Neural cell (in vitro differentiated cells): ENCODE data around the gene TMEM115. TPM values are rescaled to one million over a fixed set of nuclear protein-coding genes. Genes with fewer than 3 reads are reported as not detected.

ENCODE experiments used
- H2AFZ ChIP-seq: fragments of 200-600, 300-800 bp; sonication (generic), shearing (Covaris generic); 2 replicates; pipeline ENCODE4 v1.6.0; 2014; ENCODE audit warnings: low read depth, mild to moderate bottlenecking, antibody characterized with exemption, low read length, moderate library complexity
- H3F3A ChIP-seq: fragments of 200-600 bp; shearing (Covaris generic); 2 replicates; pipeline ENCODE4 v1.6.1; 2016; ENCODE audit warnings: mild to moderate bottlenecking, moderate library complexity, mixed read lengths, antibody characterized with exemption, low read length; ENCODE audit not compliant: insufficient read depth, poor library complexity, severe bottlenecking
- H3K27ac ChIP-seq: fragments of 200-600, 300-800 bp; sonication (generic), shearing (Covaris generic); 2 replicates; pipeline ENCODE4 v1.5.1; 2014; ENCODE audit warnings: mild to moderate bottlenecking, low read length, moderate library complexity
- H3K27me3 ChIP-seq: fragments of 300-800, 200-600 bp; sonication (generic), shearing (Covaris generic); 2 replicates; pipeline ENCODE4 v1.6.0; 2014; ENCODE audit warnings: mild to moderate bottlenecking, low read depth, low read length, moderate library complexity; ENCODE audit not compliant: insufficient read depth
- H3K36me3 ChIP-seq: fragments of 300-800, 200-600 bp; sonication (generic), shearing (Covaris generic); 2 replicates; pipeline ENCODE4 v1.5.1; 2014; ENCODE audit warnings: mild to moderate bottlenecking, antibody characterized with exemption, low read length, moderate library complexity; ENCODE audit not compliant: insufficient read depth
- H3K4me2 ChIP-seq: fragments of 300-800, 200-600 bp; sonication (generic), shearing (Covaris generic); 2 replicates; pipeline ENCODE4 v1.6.0; 2014; ENCODE audit warnings: mild to moderate bottlenecking, low read length
- H3K4me3 ChIP-seq: fragments of 300-800, 200-600 bp; sonication (generic), shearing (Covaris generic); 2 replicates; pipeline ENCODE4 v1.5.1; 2014; ENCODE audit warnings: mild to moderate bottlenecking, low read length, moderate library complexity
- H3K79me2 ChIP-seq: fragments of 200-600 bp; shearing (Covaris generic); replicated peaks from 2 replicates; pipeline ENCODE4 v1.6.0; 2014; ENCODE audit warnings: mild to moderate bottlenecking, low read length, moderate library complexity; ENCODE audit not compliant: insufficient read depth
- H3K9ac ChIP-seq: fragments of 300-800, 200-600 bp; sonication (generic), shearing (Covaris generic); 2 replicates; pipeline ENCODE4 v1.6.1; 2016; ENCODE audit warnings: mild to moderate bottlenecking, low read length, mixed read lengths
- H3K9me2 ChIP-seq: fragments of 200-600 bp; shearing (Covaris generic); 2 replicates; pipeline ENCODE4 v1.6.1; 2016; ENCODE audit warnings: mild to moderate bottlenecking, low read length, mixed read lengths; ENCODE audit not compliant: insufficient read depth
- H3K9me3 ChIP-seq: fragments of 200-600, 300-800 bp; sonication (generic), shearing (Covaris generic); 2 replicates; pipeline ENCODE4 v1.6.1; 2016; ENCODE audit warnings: mild to moderate bottlenecking, mixed run types, low read length, moderate library complexity, mixed read lengths
- H4K20me1 ChIP-seq: fragments of 200-600 bp; shearing (Covaris generic); 2 replicates; pipeline ENCODE4 v1.6.1; 2016; ENCODE audit warnings: mild to moderate bottlenecking, mixed run types; ENCODE audit not compliant: insufficient read depth
- EP300 ChIP-seq: fragments of 450-650 bp; conservative IDR thresholded peaks from 2 replicates; pipeline ENCODE4 v1.6.1; 2014; ENCODE audit warnings: antibody characterized with exemption, mild to moderate bottlenecking, moderate library complexity; ENCODE audit not compliant: poor library complexity, severe bottlenecking
- EZH2 ChIP-seq: fragments of 200-600, 300-800 bp; shearing (Covaris generic), sonication (generic); IDR thresholded peaks from 2 replicates; pipeline ENCODE4 v1.6.1; 2014; ENCODE audit warnings: antibody characterized with exemption, low read length, borderline replicate concordance, mild to moderate bottlenecking; ENCODE audit not compliant: insufficient read depth, poor library complexity, severe bottlenecking
- MXI1 ChIP-seq: fragments of 450-650 bp; conservative IDR thresholded peaks from 2 replicates; pipeline ENCODE4 v1.6.1; 2014; ENCODE audit warnings: antibody characterized with exemption, mild to moderate bottlenecking; ENCODE audit not compliant: poor library complexity, severe bottlenecking
- POLR2AphosphoS5 ChIP-seq: IDR thresholded peaks from 2 replicates; pipeline ENCODE4 v1.6.1; 2012
- RAD21 ChIP-seq: fragments of 450-650 bp; conservative IDR thresholded peaks from 2 replicates; pipeline ENCODE4 v1.6.1; 2014; ENCODE audit warnings: antibody characterized with exemption, mild to moderate bottlenecking, moderate library complexity
- SMC3 ChIP-seq: fragments of 450-650 bp; conservative IDR thresholded peaks from 2 replicates; pipeline ENCODE4 v1.6.1; 2014; ENCODE audit warnings: antibody characterized with exemption, mild to moderate bottlenecking, moderate library complexity; ENCODE audit not compliant: poor library complexity
- TAF1 ChIP-seq: IDR thresholded peaks from 2 replicates; pipeline ENCODE4 v1.6.1; 2012; ENCODE audit warnings: low read depth
- polyA plus RNA-seq: library from polyadenylated mRNA; depleted of rRNA; stranded (reverse); fragments of >200 nt; gene quantifications from 2 replicates; pipeline ENCODE4 v1.2.3, GENCODE V29; 2014
- TF ChIP-seq, protein P1 (sequence below): IDR thresholded peaks from 2 replicates; pipeline ENCODE4 v1.6.1; 2012; ENCODE audit warnings: borderline replicate concordance
- TF ChIP-seq, protein P2 (sequence below): fragments of 450-650 bp; IDR thresholded peaks from 2 replicates; pipeline ENCODE4 v1.5.1; 2014; ENCODE audit warnings: antibody characterized with exemption, mild to moderate bottlenecking, moderate library complexity; ENCODE audit not compliant: poor library complexity, severe bottlenecking

The TMEM115 gene
- polyA plus RNA-seq, 1 donor from 2014 or later: 17.8 TPM

DNA sequence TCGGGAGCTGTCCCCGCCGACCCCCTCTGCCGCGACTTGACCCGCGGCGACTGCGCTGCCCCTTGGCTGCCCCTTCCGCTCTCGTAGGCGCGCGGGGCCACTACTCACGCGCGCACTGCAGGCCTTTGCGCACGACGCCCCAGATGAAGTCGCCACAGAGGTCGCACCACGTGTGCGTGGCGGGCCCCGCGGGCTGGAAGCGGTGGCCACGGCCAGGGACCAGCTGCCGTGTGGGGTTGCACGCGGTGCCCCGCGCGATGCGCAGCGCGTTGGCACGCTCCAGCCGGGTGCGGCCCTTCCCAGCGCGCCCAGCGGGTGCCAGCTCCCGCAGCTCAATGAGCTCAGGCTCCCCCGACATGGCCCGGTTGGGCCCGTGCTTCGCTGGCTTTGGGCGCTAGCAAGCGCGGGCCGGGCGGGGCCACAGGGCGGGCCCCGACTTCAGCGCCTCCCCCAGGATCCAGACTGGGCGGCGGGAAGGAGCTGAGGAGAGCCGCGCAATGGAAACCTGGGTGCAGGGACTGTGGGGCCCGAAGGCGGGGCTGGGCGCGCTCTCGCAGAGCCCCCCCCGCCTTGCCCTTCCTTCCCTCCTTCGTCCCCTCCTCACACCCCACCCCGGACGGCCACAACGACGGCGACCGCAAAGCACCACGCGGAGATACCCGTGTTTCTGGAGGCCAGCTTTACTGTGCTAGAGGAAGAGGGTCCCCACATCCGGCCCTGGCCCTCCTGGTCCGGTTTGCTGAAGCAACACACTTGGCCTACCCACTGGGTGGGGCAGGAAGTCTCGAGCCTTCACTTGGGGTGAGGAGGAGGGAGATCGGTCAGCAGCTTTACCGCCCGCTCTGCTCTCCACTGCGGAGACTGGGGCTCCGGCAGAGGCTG, 18.6 kb downstream of the TMEM115 start, which contains the start of gene RASSF1:
Gene RASSF1 (minus strand): TSS at position 389 of the 882 bp plus-strand sequence. CDS start 31 bp downstream, at position 358.
- peaks cover 11% of the 10 kb centered on the region for H3K79me2 ChIP-seq
- no peak within 1 kb of the TSS for H2AFZ ChIP-seq
- no peaks in the 10 kb centered on the region for H3K9me2 ChIP-seq
- H3F3A ChIP-seq: no peaks in the 10 kb centered on the region
- no peak within 1 kb of the TSS for H3K4me3 ChIP-seq
- TF ChIP-seq POLR2AphosphoS5: no peak
- TF ChIP-seq, protein P1, sequence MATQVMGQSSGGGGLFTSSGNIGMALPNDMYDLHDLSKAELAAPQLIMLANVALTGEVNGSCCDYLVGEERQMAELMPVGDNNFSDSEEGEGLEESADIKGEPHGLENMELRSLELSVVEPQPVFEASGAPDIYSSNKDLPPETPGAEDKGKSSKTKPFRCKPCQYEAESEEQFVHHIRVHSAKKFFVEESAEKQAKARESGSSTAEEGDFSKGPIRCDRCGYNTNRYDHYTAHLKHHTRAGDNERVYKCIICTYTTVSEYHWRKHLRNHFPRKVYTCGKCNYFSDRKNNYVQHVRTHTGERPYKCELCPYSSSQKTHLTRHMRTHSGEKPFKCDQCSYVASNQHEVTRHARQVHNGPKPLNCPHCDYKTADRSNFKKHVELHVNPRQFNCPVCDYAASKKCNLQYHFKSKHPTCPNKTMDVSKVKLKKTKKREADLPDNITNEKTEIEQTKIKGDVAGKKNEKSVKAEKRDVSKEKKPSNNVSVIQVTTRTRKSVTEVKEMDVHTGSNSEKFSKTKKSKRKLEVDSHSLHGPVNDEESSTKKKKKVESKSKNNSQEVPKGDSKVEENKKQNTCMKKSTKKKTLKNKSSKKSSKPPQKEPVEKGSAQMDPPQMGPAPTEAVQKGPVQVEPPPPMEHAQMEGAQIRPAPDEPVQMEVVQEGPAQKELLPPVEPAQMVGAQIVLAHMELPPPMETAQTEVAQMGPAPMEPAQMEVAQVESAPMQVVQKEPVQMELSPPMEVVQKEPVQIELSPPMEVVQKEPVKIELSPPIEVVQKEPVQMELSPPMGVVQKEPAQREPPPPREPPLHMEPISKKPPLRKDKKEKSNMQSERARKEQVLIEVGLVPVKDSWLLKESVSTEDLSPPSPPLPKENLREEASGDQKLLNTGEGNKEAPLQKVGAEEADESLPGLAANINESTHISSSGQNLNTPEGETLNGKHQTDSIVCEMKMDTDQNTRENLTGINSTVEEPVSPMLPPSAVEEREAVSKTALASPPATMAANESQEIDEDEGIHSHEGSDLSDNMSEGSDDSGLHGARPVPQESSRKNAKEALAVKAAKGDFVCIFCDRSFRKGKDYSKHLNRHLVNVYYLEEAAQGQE: no peak
- TF ChIP-seq EP300: no peak
- TF ChIP-seq MXI1: no peak
- no peak for TF ChIP-seq TAF1
- no peak for TF ChIP-seq RAD21
- TF ChIP-seq, protein P2, sequence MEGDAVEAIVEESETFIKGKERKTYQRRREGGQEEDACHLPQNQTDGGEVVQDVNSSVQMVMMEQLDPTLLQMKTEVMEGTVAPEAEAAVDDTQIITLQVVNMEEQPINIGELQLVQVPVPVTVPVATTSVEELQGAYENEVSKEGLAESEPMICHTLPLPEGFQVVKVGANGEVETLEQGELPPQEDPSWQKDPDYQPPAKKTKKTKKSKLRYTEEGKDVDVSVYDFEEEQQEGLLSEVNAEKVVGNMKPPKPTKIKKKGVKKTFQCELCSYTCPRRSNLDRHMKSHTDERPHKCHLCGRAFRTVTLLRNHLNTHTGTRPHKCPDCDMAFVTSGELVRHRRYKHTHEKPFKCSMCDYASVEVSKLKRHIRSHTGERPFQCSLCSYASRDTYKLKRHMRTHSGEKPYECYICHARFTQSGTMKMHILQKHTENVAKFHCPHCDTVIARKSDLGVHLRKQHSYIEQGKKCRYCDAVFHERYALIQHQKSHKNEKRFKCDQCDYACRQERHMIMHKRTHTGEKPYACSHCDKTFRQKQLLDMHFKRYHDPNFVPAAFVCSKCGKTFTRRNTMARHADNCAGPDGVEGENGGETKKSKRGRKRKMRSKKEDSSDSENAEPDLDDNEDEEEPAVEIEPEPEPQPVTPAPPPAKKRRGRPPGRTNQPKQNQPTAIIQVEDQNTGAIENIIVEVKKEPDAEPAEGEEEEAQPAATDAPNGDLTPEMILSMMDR: no peak
- TF ChIP-seq EZH2: no peak
- no peak for TF ChIP-seq SMC3
- no peaks in the 10 kb centered on the region for H3K9me3 ChIP-seq
- no peak within 1 kb of the TSS for H3K4me2 ChIP-seq
- H3K27ac ChIP-seq: no peak within 1 kb of the TSS
- H3K36me3 ChIP-seq: no peaks in the 10 kb centered on the region
- H3K27me3 ChIP-seq: peaks cover 42% of the 10 kb centered on the region
- no peaks in the 10 kb centered on the region for H4K20me1 ChIP-seq
- no peak within 1 kb of the TSS for H3K9ac ChIP-seq

DNA sequence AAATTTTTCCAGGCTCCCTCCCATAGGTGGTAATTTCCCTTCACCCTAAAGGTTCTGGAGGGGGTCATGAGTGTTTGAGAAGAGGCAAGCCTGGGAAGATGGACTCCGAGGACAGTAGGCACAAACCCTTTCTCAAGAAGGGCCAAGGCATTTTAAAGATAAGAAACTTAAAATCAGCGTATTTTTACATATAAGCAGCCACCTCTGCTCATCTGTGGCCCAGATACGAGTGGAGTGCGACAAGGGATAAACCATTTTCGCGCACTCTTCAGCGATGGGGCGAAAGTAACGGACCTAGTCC, 19.2 kb downstream of the TMEM115 start:
- Histone ChIP-seq H3K27ac (no peak overlapping the region), H3F3A (no peaks in the 10 kb centered on the region)

More for the DNA sequence above, 19.2 kb downstream of the TMEM115 start:
- Histone ChIP-seq H3K9me2 (no peaks in the 10 kb centered on the region), H3K79me2 (peaks cover 17% of the 10 kb centered on the region), H3K9me3 (no peaks in the 10 kb centered on the region), H3K4me2 (no peak overlapping the region), H3K4me3 (no peak overlapping the region), H2AFZ (no peak overlapping the region), H3K36me3 (no peaks in the 10 kb centered on the region), H3K9ac (no peak overlapping the region), H4K20me1 (no peaks in the 10 kb centered on the region), H3K27me3 (peaks cover 36% of the 10 kb centered on the region)
- TF ChIP-seq, protein P1: no peak
- TF ChIP-seq EP300 (no peak), MXI1 (no peak), RAD21 (no peak)
